H9 (cell line): Measurements from ENCODE around the gene PARD6G. TPM values are rescaled to one million over a fixed set of nuclear protein-coding genes. Genes with fewer than 3 reads are reported as not detected.

Experiments used
- DNase-seq: peaks from one replicate; pipeline ENCODE4 v3.0.0-alpha.2; 2017
- H2AFZ ChIP-seq: one replicate; pipeline ENCODE4 v1.6.1; 2013; ENCODE audit warnings: mild to moderate bottlenecking, low read length, control low read depth, moderate library complexity
- H2AK5ac ChIP-seq: 2 replicates; pipeline ENCODE4 v1.6.1; 2013; ENCODE audit warnings: low read length, control low read depth, mixed read lengths; ENCODE audit not compliant: insufficient read length
- H2BK120ac ChIP-seq: one replicate; pipeline ENCODE4 v1.6.1; 2013; ENCODE audit warnings: low read depth, mild to moderate bottlenecking, low read length, control low read depth, inconsistent platforms; ENCODE audit not compliant: poor library complexity, severe bottlenecking
- H2BK12ac ChIP-seq: 2 replicates; pipeline ENCODE4 v1.6.1; 2013; ENCODE audit warnings: low read length, control low read depth, mixed read lengths, low read depth; ENCODE audit not compliant: insufficient read length
- H2BK15ac ChIP-seq: 2 replicates; pipeline ENCODE4 v1.6.1; 2013; ENCODE audit warnings: low read depth, low read length, control low read depth
- H2BK20ac ChIP-seq: one replicate; pipeline ENCODE4 v1.6.1; 2013; ENCODE audit warnings: low read depth, mild to moderate bottlenecking, low read length, control low read depth, inconsistent platforms; ENCODE audit not compliant: poor library complexity, severe bottlenecking
- H2BK5ac ChIP-seq: 2 replicates; pipeline ENCODE4 v1.6.1; 2013; ENCODE audit warnings: low read length, control low read depth, mixed read lengths; ENCODE audit not compliant: insufficient read length
- H3K14ac ChIP-seq: 2 replicates; pipeline ENCODE4 v1.6.1; 2013; ENCODE audit warnings: low read length, control low read depth; ENCODE audit not compliant: insufficient read depth
- H3K18ac ChIP-seq: 2 replicates; pipeline ENCODE4 v1.6.1; 2013; ENCODE audit warnings: low read depth, mild to moderate bottlenecking, mixed read lengths, low read length, control low read depth; ENCODE audit not compliant: insufficient read length
- H3K23ac ChIP-seq: 2 replicates; pipeline ENCODE4 v1.6.1; 2013; ENCODE audit warnings: low read length, control low read depth, mixed read lengths, low read depth; ENCODE audit not compliant: insufficient read length
- H3K23me2 ChIP-seq: 2 replicates; pipeline ENCODE4 v1.6.1; 2013; ENCODE audit warnings: low read depth, mild to moderate bottlenecking, mixed read lengths, low read length, control low read depth; ENCODE audit not compliant: insufficient read length, poor library complexity, severe bottlenecking
- H3K27ac ChIP-seq: 2 replicates; pipeline ENCODE4 v1.5.1; 2013; ENCODE audit warnings: low read length, control low read depth, mixed read lengths, low read depth; ENCODE audit not compliant: insufficient read length
- H3K27me3 ChIP-seq: 2 replicates; pipeline ENCODE4 v1.6.1; 2013; ENCODE audit warnings: low read length, control low read depth, inconsistent platforms; ENCODE audit not compliant: insufficient read depth
- H3K4ac ChIP-seq: 2 replicates; pipeline ENCODE4 v1.6.1; 2013; ENCODE audit warnings: low read depth, mild to moderate bottlenecking, control low read depth, inconsistent platforms, low read length, moderate library complexity
- H3K4me1 ChIP-seq: 2 replicates; pipeline ENCODE4 v1.6.1; 2013; ENCODE audit warnings: low read length, control low read depth, inconsistent platforms; ENCODE audit not compliant: insufficient read depth
- H3K4me2 ChIP-seq: 2 replicates; pipeline ENCODE4 v1.6.1; 2013; ENCODE audit warnings: low read length, control low read depth, mixed read lengths; ENCODE audit not compliant: insufficient read length, insufficient read depth
- H3K56ac ChIP-seq: 2 replicates; pipeline ENCODE4 v1.6.1; 2013; ENCODE audit warnings: low read depth, mild to moderate bottlenecking, mixed read lengths, low read length, control low read depth; ENCODE audit not compliant: insufficient read length
- H3K79me1 ChIP-seq: 2 replicates; pipeline ENCODE4 v1.6.1; 2013; ENCODE audit warnings: low read depth, mild to moderate bottlenecking, moderate library complexity, low read length, control low read depth, inconsistent platforms; ENCODE audit not compliant: insufficient read depth, poor library complexity, severe bottlenecking
- H3K79me2 ChIP-seq: 2 replicates; pipeline ENCODE4 v1.6.1; 2013; ENCODE audit warnings: low read length, control low read depth, inconsistent platforms; ENCODE audit not compliant: insufficient read depth
- H3K9ac ChIP-seq: 2 replicates; pipeline ENCODE4 v1.6.1; 2013; ENCODE audit warnings: low read length, control low read depth, mixed read lengths; ENCODE audit not compliant: insufficient read length; ENCODE audit errors: extremely low read depth
- H3K9me3 ChIP-seq: one replicate; pipeline ENCODE4 v1.6.1; 2013; ENCODE audit warnings: low read depth, low read length, inconsistent platforms; ENCODE audit not compliant: control insufficient read depth
- H3T11ph ChIP-seq: one replicate; pipeline ENCODE4 v1.6.1; 2013; ENCODE audit warnings: mild to moderate bottlenecking, low read length, control low read depth, inconsistent platforms
- H4K20me1 ChIP-seq: one replicate; pipeline ENCODE4 v1.6.1; 2013; ENCODE audit not compliant: control insufficient read depth, insufficient read length, insufficient read depth
- H4K5ac ChIP-seq: 2 replicates; pipeline ENCODE4 v1.6.1; 2013; ENCODE audit warnings: low read depth, mild to moderate bottlenecking, mixed read lengths, low read length, control low read depth; ENCODE audit not compliant: insufficient read length
- H4K8ac ChIP-seq: replicated peaks from 2 replicates; pipeline ENCODE4 v1.6.1; 2013; ENCODE audit warnings: low read length, control low read depth, mixed read lengths, low read depth; ENCODE audit not compliant: insufficient read length
- H4K91ac ChIP-seq: 2 replicates; pipeline ENCODE4 v1.6.1; 2013; ENCODE audit warnings: low read depth, mild to moderate bottlenecking, moderate library complexity, mixed read lengths, low read length, control low read depth; ENCODE audit not compliant: insufficient read length
- H3K27ac Mint-ChIP-seq, 3 experiments: 2 replicates in 2 of 3; 3 replicates in 1 of 3; pipeline ENCODE4 v1.8.0; 2020 to 2021; ENCODE audit warnings: mixed read lengths in 3 of 3, mild to moderate bottlenecking in 1 of 3, moderate library complexity in 1 of 3
- H3K27me3 Mint-ChIP-seq: 2 replicates; pipeline ENCODE4 v1.8.0; 2021; ENCODE audit warnings: low read depth, mild to moderate bottlenecking, moderate library complexity, mixed read lengths
- H3K36me3 Mint-ChIP-seq, 3 experiments: 2 replicates in 2 of 3; 3 replicates in 1 of 3; pipeline ENCODE4 v1.8.0; 2020 to 2021; ENCODE audit warnings: low read depth in 3 of 3, mixed read lengths in 3 of 3; ENCODE audit not compliant: insufficient read depth in 1 of 3
- H3K4me1 Mint-ChIP-seq, 2 experiments: 2 replicates each; pipeline ENCODE4 v1.8.0; 2020; ENCODE audit warnings: mixed read lengths in 2 of 2
- H3K4me3 Mint-ChIP-seq, 2 experiments: 2 replicates in 1 of 2; 3 replicates in 1 of 2; pipeline ENCODE4 v1.8.0; 2020 to 2021; ENCODE audit warnings: mild to moderate bottlenecking in 2 of 2, mixed read lengths in 2 of 2, moderate library complexity in 1 of 2
- H3K9me3 Mint-ChIP-seq, 2 experiments: 2 replicates in 1 of 2; 3 replicates in 1 of 2; pipeline ENCODE4 v1.8.0; 2020; ENCODE audit warnings: mild to moderate bottlenecking in 2 of 2, mixed read lengths in 2 of 2, moderate library complexity in 1 of 2
- CTCF ChIP-seq: fragments of 200-600 bp; sonication (generic); conservative IDR thresholded peaks from 3 replicates; pipeline ENCODE4 v1.8.0; 2021; ENCODE audit warnings: antibody characterized with exemption, mild to moderate bottlenecking
- WGBS: extraction: QIAGEN DNeasy Blood & Tissue Kit; methylation state at CpG from one replicate; pipeline ENCODE4 v1.1.7; 2013; ENCODE audit warnings: missing lambda C conversion rate, low lambda C conversion rate, mixed read lengths; ENCODE audit not compliant: insufficient read length; ENCODE audit errors: extremely low coverage; 5-methylcytosine and 5-hydroxymethylcytosine counted together
- total RNA-seq: library from RNA; stranded (reverse); gene quantifications from 2 replicates; pipeline ENCODE4 v1.2.1, GENCODE V29; 2021

PARD6G gene
- total RNA-seq, 1 experiment from 2014 or later: 11.2 TPM

- no peak overlapping the region for H3K56ac ChIP-seq
- no peak for DNase-seq
- no peak overlapping the region for H4K5ac ChIP-seq
- no peaks in the 10 kb centered on the region for H3K27me3 ChIP-seq
- H3T11ph ChIP-seq: no peak overlapping the region
- peaks cover 13 to 34% (median 32%) of the 10 kb centered on the region in 3 experiments for H3K36me3 Mint-ChIP-seq
- no peak overlapping the region for H3K18ac ChIP-seq
- H4K91ac ChIP-seq: no peak overlapping the region
- no peaks in the 10 kb centered on the region for H3K79me1 ChIP-seq
- no peak overlapping the region for H3K4me3 Mint-ChIP-seq
- no peak overlapping the region for H3K9ac ChIP-seq
- H3K4me1 ChIP-seq: no peaks in the 10 kb centered on the region
- H3K9me3 ChIP-seq: no peaks in the 10 kb centered on the region
- 0 out of 4 replicates have a peak, but pooled peaks cover 0 to 2% of the 10 kb centered on the region in 2 experiments for H3K4me1 Mint-ChIP-seq
- H2BK20ac ChIP-seq: no peak overlapping the region
- no peak overlapping the region for H4K8ac ChIP-seq
- no peak for TF ChIP-seq CTCF
- H2BK12ac ChIP-seq: no peak overlapping the region
- no peak overlapping the region for H3K14ac ChIP-seq
- H3K27ac ChIP-seq: no peak overlapping the region
- no peak overlapping the region for H3K4ac ChIP-seq
- no CpG with 5 or more reads among the region's 5 CpGs for WGBS
- H3K27ac Mint-ChIP-seq: peak overlapping the region in 2 of 3 experiments; percentile 51 to 56; a peak in 3 of 7 replicates
- no peak overlapping the region for H2BK15ac ChIP-seq
- no peak overlapping the region for H2AK5ac ChIP-seq
- no peaks in the 10 kb centered on the region for H3K9me3 Mint-ChIP-seq
- no peaks in the 10 kb centered on the region for H3K27me3 Mint-ChIP-seq
- no peaks in the 10 kb centered on the region for H3K23me2 ChIP-seq
- no peak overlapping the region for H2BK120ac ChIP-seq
- H3K23ac ChIP-seq: no peak overlapping the region
- H3K79me2 ChIP-seq: no peaks in the 10 kb centered on the region
- no peak overlapping the region for H2AFZ ChIP-seq
- no peaks in the 10 kb centered on the region for H4K20me1 ChIP-seq
- no peak overlapping the region for H3K4me2 ChIP-seq
- no peak overlapping the region for H2BK5ac ChIP-seq
Measured at GRCh38 chr18:80145196-80145804, 102.0 kb downstream of the PARD6G start.
